H1 (cell line): ENCODE data around the gene TRIOBP. TPM values are rescaled to one million over a fixed set of nuclear protein-coding genes. Genes with fewer than 3 reads are reported as not detected.
"Not testable (repeated sequence)": the region's sequence is repeated elsewhere in the genome, so short reads cannot be mapped to it uniquely, and the experiment has no call there.

Experiments used
- CTCF ChIA-PET: fragments of 300-600 bp; sonication (Branson Sonifier 250); formaldehyde crosslinking; loops from one replicate; lab custom pipeline; 2021; ENCODE audit not compliant: partially characterized antibody; lab: Charles Lee
- POLR2A ChIA-PET: fragments of 300-600 bp; sonication (Branson Sonifier 250); formaldehyde crosslinking; loops from one replicate; lab custom pipeline; 2021; ENCODE audit warnings: inconsistent platforms; ENCODE audit not compliant: partially characterized antibody; lab: Charles Lee
- DNase-seq, 2 experiments: peaks; one replicate each; pipeline versions ENCODE4 v3.0.0 to v3.0.0-alpha.2; 2010 to 2022; ENCODE audit warnings: low spot score in 2 of 2, low read depth in 1 of 2, mixed read lengths in 1 of 2
- FAIRE-seq: peaks from 2 replicates; lab custom pipeline; 2011; peaks lifted over from hg19 to GRCh38; lab: Jason Lieb, UNC
- H2AFZ ChIP-seq: 2 replicates; pipeline ENCODE4 v1.8.1; 2012; ENCODE audit warnings: low read length, inconsistent platforms
- H2AK5ac ChIP-seq: 2 replicates; pipeline ENCODE4 v1.6.1; 2013; ENCODE audit warnings: low read depth, low read length
- H2BK120ac ChIP-seq: replicated peaks from 2 replicates; pipeline ENCODE3; 2013; ENCODE audit warnings: low read depth, low read length, inconsistent platforms
- H2BK12ac ChIP-seq: 2 replicates; pipeline ENCODE4 v1.6.1; 2013; ENCODE audit warnings: low read depth, low read length
- H2BK15ac ChIP-seq: 2 replicates; pipeline ENCODE4 v1.6.1; 2013; ENCODE audit warnings: low read length
- H2BK20ac ChIP-seq: 2 replicates; pipeline ENCODE4 v1.6.1; 2013; ENCODE audit warnings: low read length
- H2BK5ac ChIP-seq: 2 replicates; pipeline ENCODE4 v1.6.1; 2013; ENCODE audit warnings: low read depth, low read length
- H3K14ac ChIP-seq: 2 replicates; pipeline ENCODE4 v1.6.1; 2013; ENCODE audit warnings: inconsistent platforms; ENCODE audit not compliant: insufficient read length
- H3K18ac ChIP-seq: 2 replicates; pipeline ENCODE4 v1.6.1; 2013; ENCODE audit warnings: low read length; ENCODE audit errors: extremely low read depth
- H3K23ac ChIP-seq: 2 replicates; pipeline ENCODE4 v1.6.1; 2013; ENCODE audit warnings: inconsistent platforms; ENCODE audit not compliant: insufficient read length
- H3K23me2 ChIP-seq: 2 replicates; pipeline ENCODE4 v1.6.1; 2013; ENCODE audit warnings: low read depth, low read length
- H3K27ac ChIP-seq: 2 replicates; pipeline ENCODE4 v1.6.1; 2011; ENCODE audit warnings: low read depth, low read length, inconsistent platforms
- H3K27me3 ChIP-seq, 4 experiments: replicated peaks in 1 of 4; 1 replicate in 1 of 4; 2 replicates in 3 of 4; pipeline versions ENCODE4 v1.6.1 to v1.8.1; 2011 to 2013; ENCODE audit warnings: low read length in 3 of 4, mild to moderate bottlenecking in 3 of 4, inconsistent platforms in 2 of 4, mixed read lengths in 2 of 4, moderate library complexity in 1 of 4; ENCODE audit not compliant: control insufficient read depth in 3 of 4, insufficient read depth in 3 of 4; ENCODE audit errors: extremely low read depth in 1 of 4
- H3K36me3 ChIP-seq, 4 experiments: 2 replicates each; pipeline versions ENCODE4 v1.6.1 to v1.8.1; 2011 to 2013; ENCODE audit warnings: mild to moderate bottlenecking in 4 of 4, low read length in 3 of 4, moderate library complexity in 2 of 4, control low read depth in 1 of 4, inconsistent platforms in 1 of 4; ENCODE audit not compliant: insufficient read depth in 4 of 4, control insufficient read depth in 2 of 4
- H3K4ac ChIP-seq: replicated peaks from 2 replicates; pipeline ENCODE3; 2013; ENCODE audit warnings: low read length, low read depth, mixed read lengths, inconsistent platforms; ENCODE audit not compliant: insufficient read length
- H3K4me1 ChIP-seq, 4 experiments: replicated peaks in 1 of 4; 1 replicate in 1 of 4; 2 replicates in 3 of 4; pipeline versions ENCODE4 v1.6.1 to v1.8.1; 2011 to 2013; ENCODE audit warnings: low read length in 3 of 4, inconsistent platforms in 2 of 4, mixed read lengths in 1 of 4; ENCODE audit not compliant: insufficient read depth in 4 of 4, control insufficient read depth in 3 of 4
- H3K4me2 ChIP-seq, 2 experiments: 2 replicates each; pipeline versions ENCODE4 v1.6.1 to v1.8.1; 2011 to 2013; ENCODE audit warnings: low read depth in 2 of 2, low read length in 2 of 2, control low read depth in 1 of 2, inconsistent platforms in 1 of 2, mild to moderate bottlenecking in 1 of 2; ENCODE audit not compliant: insufficient read depth in 1 of 2
- H3K4me3 ChIP-seq, 4 experiments: fragments of 200-600, 300-600 bp in 1 of 4; sonication (generic), shearing (Covaris generic), sonication (Bioruptor Twin) in 1 of 4; 2 replicates each; pipeline versions ENCODE4 v1.5.1 to v1.8.1; 2011 to 2016; ENCODE audit warnings: low read length in 4 of 4, low read depth in 3 of 4, control low read depth in 2 of 4, inconsistent platforms in 2 of 4, mild to moderate bottlenecking in 2 of 4, mixed read lengths in 1 of 4, moderate library complexity in 1 of 4; ENCODE audit not compliant: insufficient read depth in 2 of 4; ENCODE audit errors: extremely low read depth in 1 of 4
- H3K56ac ChIP-seq: replicated peaks from 2 replicates; pipeline ENCODE3; 2013; ENCODE audit warnings: low read depth, mild to moderate bottlenecking, mixed read lengths, low read length, inconsistent platforms; ENCODE audit not compliant: insufficient read length
- H3K79me1 ChIP-seq: 2 replicates; pipeline ENCODE4 v1.6.1; 2013; ENCODE audit warnings: low read depth, low read length, control low read depth
- H3K79me2 ChIP-seq, 2 experiments: 2 replicates each; pipeline versions ENCODE4 v1.6.1 to v1.8.1; 2012 to 2013; ENCODE audit warnings: low read length in 2 of 2, mild to moderate bottlenecking in 2 of 2, inconsistent platforms in 1 of 2; ENCODE audit not compliant: insufficient read depth in 2 of 2, control insufficient read depth in 1 of 2
- H3K9ac ChIP-seq, 4 experiments: replicated peaks in 1 of 4; 1 replicate in 1 of 4; 2 replicates in 3 of 4; pipeline versions ENCODE4 v1.6.1 to v1.8.1; 2011 to 2013; ENCODE audit warnings: low read depth in 3 of 4, low read length in 3 of 4, control low read depth in 2 of 4, mild to moderate bottlenecking in 2 of 4, moderate library complexity in 2 of 4, inconsistent platforms in 1 of 4; ENCODE audit errors: extremely low read depth in 1 of 4
- H3K9me3 ChIP-seq, 2 experiments: 2 replicates each; pipeline versions ENCODE4 v1.6.1 to v1.8.1; 2012 to 2013; ENCODE audit warnings: mild to moderate bottlenecking in 2 of 2, moderate library complexity in 2 of 2, control low read depth in 1 of 2, inconsistent platforms in 1 of 2, low read depth in 1 of 2, low read length in 1 of 2, mixed read lengths in 1 of 2; ENCODE audit not compliant: insufficient read depth in 2 of 2
- H4K20me1 ChIP-seq, 2 experiments: replicated peaks in 1 of 2; 2 replicates each; pipeline versions ENCODE3 to v1.8.1; 2011 to 2013; ENCODE audit warnings: inconsistent platforms in 2 of 2, low read length in 2 of 2, mild to moderate bottlenecking in 1 of 2; ENCODE audit not compliant: insufficient read depth in 2 of 2, control insufficient read depth in 1 of 2
- H4K5ac ChIP-seq: 2 replicates; pipeline ENCODE4 v1.6.1; 2013; ENCODE audit warnings: low read length, low read depth, mixed read lengths, inconsistent platforms; ENCODE audit not compliant: insufficient read length
- H4K8ac ChIP-seq: 2 replicates; pipeline ENCODE4 v1.8.0; 2013; ENCODE audit warnings: mild to moderate bottlenecking, moderate library complexity, low read length, inconsistent platforms; ENCODE audit not compliant: insufficient read depth; ENCODE audit errors: extremely low read depth
- H4K91ac ChIP-seq: replicated peaks from 2 replicates; pipeline ENCODE3; 2013; ENCODE audit warnings: low read length, mixed read lengths, inconsistent platforms; ENCODE audit not compliant: insufficient read length
- WGBS, 2 experiments: shearing (Covaris generic) in 1 of 2; methylation state at CpG; one replicate each; pipeline versions ENCODE4 v1.1.6 to v1.1.7; 2013 to 2015; ENCODE audit warnings: low lambda C conversion rate in 2 of 2, mixed read lengths in 2 of 2, inconsistent platforms in 1 of 2, low coverage in 1 of 2, missing lambda C conversion rate in 1 of 2; ENCODE audit not compliant: insufficient replicate concordance in 2 of 2, insufficient coverage in 1 of 2, insufficient read length in 1 of 2; ENCODE audit errors: extremely low coverage in 1 of 2, missing lambda C conversion rate in 1 of 2; 5-methylcytosine and 5-hydroxymethylcytosine counted together
- polyA plus RNA-seq, 7 experiments: library from polyadenylated mRNA; depleted of rRNA in 3 of 7; stranded (reverse) in 5 of 7; unstranded in 2 of 7; fragments of >200 nt in 5 of 7; fragments of 200-250 nt in 2 of 7; gene quantifications; 1 replicate in 5 of 7; 2 replicates in 1 of 7; 4 replicates in 1 of 7; pipeline versions ENCODE4 v1.2.1 to v1.2.3, GENCODE V29; 2011 to 2013; ENCODE audit warnings: missing spikeins in 2 of 7, mixed read lengths in 2 of 7
- total RNA-seq: library from RNA; stranded (reverse); fragmentation: NEBNext Ultra II Directional; extraction: Animal tissue kit (Norgen Biotek cat#: 25700); gene quantifications from 2 replicates; pipeline ENCODE4 v1.2.1, GENCODE V29; 2021

The TRIOBP gene
- total and polyA plus RNA-seq, 2 of the 8 experiments (the other 6 are each of a cell fraction or from before 2014, with no cell fraction given) = 18.2 to 27.3 TPM

- CTCF ChIA-PET = not testable (repeated sequence)
These were observed 100.4 kb downstream of the TRIOBP start for GRCh38 chr22:37797259-37797658.

More at GRCh38 chr22:37797259-37797658, 100.4 kb downstream of the TRIOBP start:
- H2AFZ ChIP-seq, H4K5ac ChIP-seq, H3K9ac ChIP-seq, H3K27ac ChIP-seq, DNase-seq, H2BK20ac ChIP-seq, H3K36me3 ChIP-seq, H4K20me1 ChIP-seq, H3K23ac ChIP-seq, H3K18ac ChIP-seq, H3K4ac ChIP-seq, H2BK12ac ChIP-seq, H2AK5ac ChIP-seq, H3K27me3 ChIP-seq, H3K79me2 ChIP-seq, H2BK15ac ChIP-seq, H3K4me1 ChIP-seq, H4K8ac ChIP-seq, H2BK120ac ChIP-seq, H3K9me3 ChIP-seq, H3K79me1 ChIP-seq, POLR2A ChIA-PET, H3K14ac ChIP-seq, H4K91ac ChIP-seq, H3K23me2 ChIP-seq, H3K56ac ChIP-seq, H3K4me3 ChIP-seq, H3K4me2 ChIP-seq, FAIRE-seq, H2BK5ac ChIP-seq: not testable (repeated sequence)
- WGBS, 2 experiments = 88% methylated on average over 7 of the region's 7 CpGs; no CpG with 5 or more reads in 1 of the 2 experiments
